Uterus (tissue), 2 donors: ENCODE results near the gene SPRYD4.

Source experiments
- CTCF ChIP-seq, 4 experiments: fragments of 200-600 bp in 2 of 4; fragments of 450-650 bp in 2 of 4; sonication (generic) in 2 of 4; IDR thresholded peaks; one replicate each; pipeline ENCODE4 v1.5.1; 2016 to 2019; ENCODE audit warnings: antibody characterized with exemption in 4 of 4, mild to moderate bottlenecking in 2 of 4, moderate library complexity in 1 of 4
- POLR2A ChIP-seq, 2 donors: fragments of 450-650 bp; IDR thresholded peaks; one replicate each; pipeline ENCODE4 v1.6.1; 2016; ENCODE audit warnings: antibody characterized with exemption in 2 of 2, mild to moderate bottlenecking in 1 of 2, moderate library complexity in 1 of 2

- TF ChIP-seq CTCF (IDR thresholded peaks at IDR 0.05) (peak in 2 of 4 experiments; percentile 26 to 33), POLR2A (IDR thresholded peaks at IDR 0.05) (peak; percentile 33 to 74)
Measured at GRCh38 chr12:56448860-56449621, 19.3 kb upstream of the SPRYD4 start, which contains the start of gene TIMELESS.
